DMS 273 (cell line): ENCODE results near the gene ROBO1.
"Not testable (repeated sequence)": the region's sequence is repeated elsewhere in the genome, so short reads cannot be mapped to it uniquely, and the experiment has no call there.

Experiments
- DNase-seq: peaks from one replicate; lab custom pipeline; 2025; ENCODE audit not compliant: unreplicated experiment; lab: John Stamatoyannopoulos, UW

Gene ROBO1

GRCh38 chr3:79767905-79768267 lies at the start of gene ROBO1:
Gene ROBO1 (minus strand): TSS chr3:79767998.
- no peak for DNase-seq

- no peak for DNase-seq
Observed at GRCh38 chr3:79817224-79817623, 49.4 kb upstream of the ROBO1 start.

GRCh38 chr3:79815478-79815877 lies 47.7 kb upstream of the ROBO1 start:
- DNase-seq = no peak

- no peak for DNase-seq
Observed at GRCh38 chr3:79810581-79810980, 42.8 kb upstream of the ROBO1 start.

GRCh38 chr3:79810092-79810491 lies 42.3 kb upstream of the ROBO1 start:
- DNase-seq = no peak

GRCh38 chr3:79809106-79809505 lies 41.3 kb upstream of the ROBO1 start:
- no peak for DNase-seq

- DNase-seq = no peak
Observed at GRCh38 chr3:79808515-79808914, 40.7 kb upstream of the ROBO1 start.

GRCh38 chr3:79790177-79790576 lies 22.4 kb upstream of the ROBO1 start:
- not testable (repeated sequence) for DNase-seq

- no peak for DNase-seq
Observed at GRCh38 chr3:79773291-79773690, 5.5 kb upstream of the ROBO1 start.

GRCh38 chr3:79769229-79769628 lies 1.4 kb upstream of the ROBO1 start:
- no peak for DNase-seq

- DNase-seq = peak; percentile 2
Observed at GRCh38 chr3:79767194-79767904, 449 bp downstream of the ROBO1 start.

- DNase-seq = no peak
Observed at GRCh38 chr3:79766496-79767193, 1.2 kb downstream of the ROBO1 start.

GRCh38 chr3:79765911-79766310 lies 1.9 kb downstream of the ROBO1 start:
- DNase-seq = no peak

- DNase-seq = no peak
Observed at GRCh38 chr3:79761441-79761840, 6.4 kb downstream of the ROBO1 start.

- DNase-seq = no peak
Observed at GRCh38 chr3:79751703-79752102, 16.1 kb downstream of the ROBO1 start.

GRCh38 chr3:79737530-79737929 lies 30.3 kb downstream of the ROBO1 start:
- DNase-seq = no peak

- peak; percentile 13 for DNase-seq
Observed at GRCh38 chr3:79729096-79729495, 38.7 kb downstream of the ROBO1 start.

GRCh38 chr3:79726786-79727185 lies 41.0 kb downstream of the ROBO1 start:
- no peak for DNase-seq

- peak; percentile 0 for DNase-seq
Observed at GRCh38 chr3:79724206-79724605, 43.6 kb downstream of the ROBO1 start.

- DNase-seq = no peak
Observed at GRCh38 chr3:79690072-79690471, 77.7 kb downstream of the ROBO1 start.

- no peak for DNase-seq
Observed at GRCh38 chr3:79685108-79685507, 82.7 kb downstream of the ROBO1 start.

- DNase-seq = no peak
Observed at GRCh38 chr3:79684041-79684440, 83.8 kb downstream of the ROBO1 start.

- no peak for DNase-seq
Observed at GRCh38 chr3:79672731-79673130, 95.1 kb downstream of the ROBO1 start.
